Measurements from ENCODE around the gene QKI. TPM values are rescaled to one million over a fixed set of nuclear protein-coding genes. Genes with fewer than 3 reads are reported as not detected.

Gene QKI
- total RNA-seq, 1 experiment from 2014 or later, result 176 TPM

DNA sequence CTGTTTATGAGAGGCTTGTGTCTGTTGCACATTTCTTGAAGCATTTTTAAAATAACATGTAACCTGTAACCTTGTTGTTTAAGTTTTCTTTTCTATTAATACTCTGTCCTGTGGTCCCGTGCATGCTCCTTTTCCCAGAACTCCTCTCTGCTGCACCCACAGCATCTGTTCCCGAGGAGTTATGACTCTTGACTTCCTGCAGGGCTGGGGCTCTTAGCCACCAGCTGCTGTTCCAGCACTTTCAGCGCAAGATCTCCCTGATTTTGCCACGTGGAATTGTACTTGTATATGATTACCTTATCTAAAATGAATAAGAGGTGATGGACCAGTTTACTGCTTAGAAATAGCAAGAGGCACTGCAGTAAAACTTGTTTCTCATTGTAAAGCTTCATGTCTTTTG, 150.6 kb downstream of the QKI start:
- H3K4ac ChIP-seq (ENCODE audit: low read depth, low read length), result no peak overlapping the region
- H3K27me3 ChIP-seq (ENCODE audit: insufficient read depth, low read length), result no peaks in the 10 kb centered on the region
- peaks cover 2 to 7% of the 10 kb centered on the region in 2 experiments; a peak in 2 of 4 replicates for H3K4me1 Mint-ChIP-seq
- no peak overlapping the region for H2BK5ac ChIP-seq (ENCODE audit: insufficient read length, low read length)
- H4K91ac ChIP-seq (ENCODE audit: insufficient read length, low read depth, low read length), result no peak overlapping the region
- H4K5ac ChIP-seq (ENCODE audit: insufficient read length, low read depth, low read length), result no peak overlapping the region
- no peak overlapping the region for H3K56ac ChIP-seq (ENCODE audit: insufficient read length, low read depth, low read length)
- no peaks in the 10 kb centered on the region for H3K9me3 Mint-ChIP-seq
- no peak for DNase-seq
- H3K27ac ChIP-seq (ENCODE audit: insufficient read length, low read depth, low read length), result no peak overlapping the region
- TF ChIP-seq, protein P1, sequence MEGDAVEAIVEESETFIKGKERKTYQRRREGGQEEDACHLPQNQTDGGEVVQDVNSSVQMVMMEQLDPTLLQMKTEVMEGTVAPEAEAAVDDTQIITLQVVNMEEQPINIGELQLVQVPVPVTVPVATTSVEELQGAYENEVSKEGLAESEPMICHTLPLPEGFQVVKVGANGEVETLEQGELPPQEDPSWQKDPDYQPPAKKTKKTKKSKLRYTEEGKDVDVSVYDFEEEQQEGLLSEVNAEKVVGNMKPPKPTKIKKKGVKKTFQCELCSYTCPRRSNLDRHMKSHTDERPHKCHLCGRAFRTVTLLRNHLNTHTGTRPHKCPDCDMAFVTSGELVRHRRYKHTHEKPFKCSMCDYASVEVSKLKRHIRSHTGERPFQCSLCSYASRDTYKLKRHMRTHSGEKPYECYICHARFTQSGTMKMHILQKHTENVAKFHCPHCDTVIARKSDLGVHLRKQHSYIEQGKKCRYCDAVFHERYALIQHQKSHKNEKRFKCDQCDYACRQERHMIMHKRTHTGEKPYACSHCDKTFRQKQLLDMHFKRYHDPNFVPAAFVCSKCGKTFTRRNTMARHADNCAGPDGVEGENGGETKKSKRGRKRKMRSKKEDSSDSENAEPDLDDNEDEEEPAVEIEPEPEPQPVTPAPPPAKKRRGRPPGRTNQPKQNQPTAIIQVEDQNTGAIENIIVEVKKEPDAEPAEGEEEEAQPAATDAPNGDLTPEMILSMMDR (conservative IDR thresholded peaks at IDR 0.05), result no peak
- WGBS (ENCODE audit: extremely low coverage, insufficient read length, low lambda C conversion rate), result no CpG with 5 or more reads among the region's 4 CpGs
- H3K36me3 Mint-ChIP-seq (ENCODE audit: insufficient read depth in 1 of 3, low read depth in 3 of 3), result peaks cover 5 to 35% (median 26%) of the 10 kb centered on the region in 3 experiments; a peak in 6 of 7 replicates
- H3K23me2 ChIP-seq (ENCODE audit: insufficient read length, low read depth, low read length, poor library complexity, severe bottlenecking), result no peaks in the 10 kb centered on the region
- H3K79me1 ChIP-seq (ENCODE audit: insufficient read depth, low read depth, low read length, poor library complexity, severe bottlenecking), result peaks cover 3% of the 10 kb centered on the region
- H2AK5ac ChIP-seq (ENCODE audit: insufficient read length, low read length), result no peak overlapping the region
- H3K18ac ChIP-seq (ENCODE audit: insufficient read length, low read depth, low read length), result no peak overlapping the region
- no peak overlapping the region for H3K23ac ChIP-seq (ENCODE audit: insufficient read length, low read depth, low read length)
- H3K27me3 Mint-ChIP-seq (ENCODE audit: low read depth), result no peaks in the 10 kb centered on the region
- peak overlapping the region in 2 of 3 experiments; percentile 37 to 91; a peak in 2 of 7 replicates for H3K27ac Mint-ChIP-seq
- H3K9ac ChIP-seq (ENCODE audit: extremely low read depth, insufficient read length, low read length), result no peak overlapping the region
- H2BK120ac ChIP-seq (ENCODE audit: low read depth, low read length, poor library complexity, severe bottlenecking), result no peak overlapping the region
- no peak overlapping the region for H3T11ph ChIP-seq (ENCODE audit: low read length)
- no peak overlapping the region for H2BK15ac ChIP-seq (ENCODE audit: low read depth, low read length)
- H3K4me1 ChIP-seq (ENCODE audit: insufficient read depth, low read length), result no peaks in the 10 kb centered on the region; the same call in 1 of the 2 replicates
- no peaks in the 10 kb centered on the region for H4K20me1 ChIP-seq (ENCODE audit: control insufficient read depth, insufficient read depth, insufficient read length)
- no peak overlapping the region for H2BK12ac ChIP-seq (ENCODE audit: insufficient read length, low read depth, low read length)
- no peaks in the 10 kb centered on the region for H3K9me3 ChIP-seq (ENCODE audit: control insufficient read depth, low read depth, low read length)
- H4K8ac ChIP-seq (replicated peaks; ENCODE audit: insufficient read length, low read depth, low read length), result no peak overlapping the region
- H3K4me2 ChIP-seq (ENCODE audit: insufficient read depth, insufficient read length, low read length), result no peak overlapping the region
- peaks cover 2% of the 10 kb centered on the region; the same call in 1 of the 2 replicates for H3K79me2 ChIP-seq (ENCODE audit: insufficient read depth, low read length)
- H3K14ac ChIP-seq (ENCODE audit: insufficient read depth, low read length), result no peak overlapping the region
- H2AFZ ChIP-seq (ENCODE audit: low read length), result no peak overlapping the region
- H2BK20ac ChIP-seq (ENCODE audit: low read depth, low read length, poor library complexity, severe bottlenecking), result no peak overlapping the region
- no peak overlapping the region for H3K4me3 Mint-ChIP-seq
